HG03354 (cell line): ENCODE measurements around the gene ACAP3.

Experiments
- ATAC-seq: cut with Tn5 transposase; IDR thresholded peaks from one replicate; pipeline ENCODE4 v1.9.1; 2021; ENCODE audit warnings: mild to moderate bottlenecking; ENCODE audit not compliant: unreplicated experiment, poor library complexity, severe bottlenecking

ACAP3 gene

GRCh38 chr1:1345384-1345783 lies 37.7 kb upstream of the ACAP3 start:
- ATAC-seq = no peak

GRCh38 chr1:1344655-1345361 lies 37.1 kb upstream of the ACAP3 start:
- ATAC-seq = no peak

GRCh38 chr1:1343811-1344421 lies 36.2 kb upstream of the ACAP3 start:
- ATAC-seq = no peak

- ATAC-seq = no peak
Observed at GRCh38 chr1:1342584-1343115, 34.9 kb upstream of the ACAP3 start.

- no peak for ATAC-seq
Observed at GRCh38 chr1:1342061-1342562, 34.4 kb upstream of the ACAP3 start.

- no peak for ATAC-seq
Observed at GRCh38 chr1:1341549-1342021, 33.9 kb upstream of the ACAP3 start.

GRCh38 chr1:1340791-1341548 lies 33.2 kb upstream of the ACAP3 start:
- ATAC-seq = no peak

GRCh38 chr1:1340185-1340584 lies 32.5 kb upstream of the ACAP3 start:
- ATAC-seq = no peak

- no peak for ATAC-seq
Observed at GRCh38 chr1:1338278-1338677, 30.5 kb upstream of the ACAP3 start.

GRCh38 chr1:1337793-1338147 lies 30.0 kb upstream of the ACAP3 start:
- ATAC-seq = no peak

GRCh38 chr1:1336931-1337792 lies 29.4 kb upstream of the ACAP3 start:
- ATAC-seq = no peak

GRCh38 chr1:1336446-1336845 lies 28.7 kb upstream of the ACAP3 start:
- no peak for ATAC-seq

GRCh38 chr1:1335792-1336248 lies 28.1 kb upstream of the ACAP3 start:
- ATAC-seq = no peak

- ATAC-seq = no peak
Observed at GRCh38 chr1:1335283-1335682, 27.6 kb upstream of the ACAP3 start.

- ATAC-seq = no peak
Observed at GRCh38 chr1:1334835-1335234, 27.1 kb upstream of the ACAP3 start.

GRCh38 chr1:1333551-1334241 lies 26.0 kb upstream of the ACAP3 start:
- ATAC-seq = no peak

GRCh38 chr1:1332774-1333480 lies 25.2 kb upstream of the ACAP3 start:
- ATAC-seq = no peak

- ATAC-seq = no peak
Observed at GRCh38 chr1:1332031-1332755, 24.5 kb upstream of the ACAP3 start.
